ENCODE results near the gene ZCCHC24.
A peak's percentile ranks its signal among the peaks of the same experiment; 100 is the strongest.
"Not testable (repeated sequence)": the region's sequence is repeated elsewhere in the genome, so short reads cannot be mapped to it uniquely, and the experiment has no call there.

ZCCHC24 gene

GRCh38 chr10:79453392-79453791 lies 8.0 kb upstream of the ZCCHC24 start:
- peaks cover 9% of the 10 kb centered on the region for H3K27me3 ChIP-seq (ENCODE audit: control insufficient read depth, insufficient read depth, low read length)
- no peak overlapping the region for H3K4me3 ChIP-seq (ENCODE audit: low read length)
- no peaks in the 10 kb centered on the region for H3K9me3 ChIP-seq (replicated peaks; ENCODE audit: low read length)

GRCh38 chr10:79452174-79452611 lies 6.8 kb upstream of the ZCCHC24 start:
- Histone ChIP-seq H3K36me3 (ENCODE audit: insufficient read depth, low read length) (no peaks in the 10 kb centered on the region), H3K9ac (ENCODE audit: low read depth, low read length) (no peak overlapping the region), H3K4me2 (ENCODE audit: low read length) (no peak overlapping the region), H3K4me1 (ENCODE audit: control insufficient read depth, insufficient read depth, low read length) (peaks cover 14% of the 10 kb centered on the region), H3K4me3 (ENCODE audit: low read length) (no peak overlapping the region), H3K9me3 (replicated peaks; ENCODE audit: low read length) (no peaks in the 10 kb centered on the region), H3K27me3 (ENCODE audit: control insufficient read depth, insufficient read depth, low read length) (peaks cover 6% of the 10 kb centered on the region)

More at GRCh38 chr10:79453392-79453791, 8.0 kb upstream of the ZCCHC24 start:
- Histone ChIP-seq H3K36me3 (ENCODE audit: insufficient read depth, low read length) (no peaks in the 10 kb centered on the region), H3K4me2 (ENCODE audit: low read length) (no peak overlapping the region), H3K9ac (ENCODE audit: low read depth, low read length) (no peak overlapping the region), H3K4me1 (ENCODE audit: control insufficient read depth, insufficient read depth, low read length) (peaks cover 8% of the 10 kb centered on the region)

- peaks cover 24% of the 10 kb centered on the region for H3K4me1 ChIP-seq (ENCODE audit: control insufficient read depth, insufficient read depth, low read length)
- no peaks in the 10 kb centered on the region for H3K9me3 ChIP-seq (replicated peaks; ENCODE audit: low read length)
- H3K27me3 ChIP-seq (ENCODE audit: control insufficient read depth, insufficient read depth, low read length), result peaks cover 6% of the 10 kb centered on the region
- no peak overlapping the region for H3K4me3 ChIP-seq (ENCODE audit: low read length)
- H3K9ac ChIP-seq (ENCODE audit: low read depth, low read length), result no peak overlapping the region
- H3K4me2 ChIP-seq (ENCODE audit: low read length), result no peak overlapping the region
- H3K36me3 ChIP-seq (ENCODE audit: insufficient read depth, low read length), result no peaks in the 10 kb centered on the region
These were observed 5.7 kb upstream of the ZCCHC24 start for GRCh38 chr10:79451046-79451699.

GRCh38 chr10:79449181-79450146 lies 4.0 kb upstream of the ZCCHC24 start:
- Histone ChIP-seq H3K9me3 (replicated peaks; ENCODE audit: low read length) (no peaks in the 10 kb centered on the region), H3K9ac (ENCODE audit: low read depth, low read length) (no peak overlapping the region), H3K4me3 (ENCODE audit: low read length) (no peak overlapping the region)

GRCh38 chr10:79448732-79449049 lies 3.3 kb upstream of the ZCCHC24 start:
- H3K4me1 ChIP-seq (ENCODE audit: control insufficient read depth, insufficient read depth, low read length), result peaks cover 24% of the 10 kb centered on the region
- H3K36me3 ChIP-seq (ENCODE audit: insufficient read depth, low read length), result no peaks in the 10 kb centered on the region
- peaks cover 3% of the 10 kb centered on the region for H3K27me3 ChIP-seq (ENCODE audit: control insufficient read depth, insufficient read depth, low read length)
- no peak overlapping the region for H3K4me3 ChIP-seq (ENCODE audit: low read length)
- H3K4me2 ChIP-seq (ENCODE audit: low read length), result no peak overlapping the region
- no peak overlapping the region for H3K9ac ChIP-seq (ENCODE audit: low read depth, low read length)
- H3K9me3 ChIP-seq (replicated peaks; ENCODE audit: low read length), result no peaks in the 10 kb centered on the region

More at GRCh38 chr10:79449181-79450146, 4.0 kb upstream of the ZCCHC24 start:
- no peaks in the 10 kb centered on the region for H3K36me3 ChIP-seq (ENCODE audit: insufficient read depth, low read length)
- no peak overlapping the region for H3K4me2 ChIP-seq (ENCODE audit: low read length)
- peaks cover 6% of the 10 kb centered on the region for H3K27me3 ChIP-seq (ENCODE audit: control insufficient read depth, insufficient read depth, low read length)
- peaks cover 25% of the 10 kb centered on the region for H3K4me1 ChIP-seq (ENCODE audit: control insufficient read depth, insufficient read depth, low read length)

GRCh38 chr10:79447911-79448731 lies 2.7 kb upstream of the ZCCHC24 start:
- no peak overlapping the region for H3K9ac ChIP-seq (ENCODE audit: low read depth, low read length)
- H3K4me1 ChIP-seq (ENCODE audit: control insufficient read depth, insufficient read depth, low read length), result peaks cover 30% of the 10 kb centered on the region
- H3K27me3 ChIP-seq (ENCODE audit: control insufficient read depth, insufficient read depth, low read length), result no peaks in the 10 kb centered on the region
- no peak overlapping the region for H3K4me2 ChIP-seq (ENCODE audit: low read length)
- no peaks in the 10 kb centered on the region for H3K9me3 ChIP-seq (replicated peaks; ENCODE audit: low read length)
- no peaks in the 10 kb centered on the region for H3K36me3 ChIP-seq (ENCODE audit: insufficient read depth, low read length)
- no peak overlapping the region for H3K4me3 ChIP-seq (ENCODE audit: low read length)

DNA sequence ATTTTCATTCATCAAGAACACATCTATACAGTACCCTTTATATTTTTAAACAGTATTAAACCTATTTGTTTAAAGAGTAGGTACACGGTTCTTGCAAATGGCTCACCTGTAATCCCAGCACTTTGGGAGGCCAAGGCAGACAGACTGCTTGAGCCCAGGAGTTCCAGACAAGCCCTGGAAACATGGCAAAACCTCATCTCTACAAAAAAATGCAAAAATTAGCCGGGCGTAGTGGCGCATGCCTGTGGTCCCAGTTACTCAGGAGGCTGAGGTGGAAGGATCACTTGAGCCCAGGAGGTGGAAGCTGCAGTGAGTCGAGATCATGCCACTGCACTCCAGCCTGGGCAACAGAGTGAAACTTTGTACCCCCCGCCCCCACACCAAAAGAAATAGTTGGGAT lies 1.8 kb upstream of the ZCCHC24 start:
- not testable (repeated sequence) for H3K9me3 ChIP-seq (replicated peaks; ENCODE audit: low read length); H3K4me3 ChIP-seq (ENCODE audit: low read length); H3K27me3 ChIP-seq (ENCODE audit: control insufficient read depth, insufficient read depth, low read length); H3K9ac ChIP-seq (ENCODE audit: low read depth, low read length); H3K36me3 ChIP-seq (ENCODE audit: insufficient read depth, low read length)
- Histone ChIP-seq H3K4me2 (ENCODE audit: low read length) (peak overlapping the region; percentile 82), H3K4me1 (ENCODE audit: control insufficient read depth, insufficient read depth, low read length) (peaks cover 36% of the 10 kb centered on the region)

- H3K9ac ChIP-seq (ENCODE audit: low read depth, low read length), result peak overlapping the region; percentile 69
- peak overlapping the region; percentile 82 for H3K4me3 ChIP-seq (ENCODE audit: low read length)
- H3K36me3 ChIP-seq (ENCODE audit: insufficient read depth, low read length), result no peaks in the 10 kb centered on the region
- H3K9me3 ChIP-seq (replicated peaks; ENCODE audit: low read length), result no peaks in the 10 kb centered on the region
- peak overlapping the region; percentile 82 for H3K4me2 ChIP-seq (ENCODE audit: low read length)
- no peaks in the 10 kb centered on the region for H3K27me3 ChIP-seq (ENCODE audit: control insufficient read depth, insufficient read depth, low read length)
- H3K4me1 ChIP-seq (ENCODE audit: control insufficient read depth, insufficient read depth, low read length), result peaks cover 36% of the 10 kb centered on the region
These were observed 1.3 kb upstream of the ZCCHC24 start for GRCh38 chr10:79446758-79447084.

- peak overlapping the region; percentile 69 for H3K9ac ChIP-seq (ENCODE audit: low read depth, low read length)
- H3K9me3 ChIP-seq (replicated peaks; ENCODE audit: low read length), result no peaks in the 10 kb centered on the region
- peak overlapping the region; percentile 82 for H3K4me3 ChIP-seq (ENCODE audit: low read length)
- H3K27me3 ChIP-seq (ENCODE audit: control insufficient read depth, insufficient read depth, low read length), result no peaks in the 10 kb centered on the region
- peak overlapping the region; percentile 82 for H3K4me2 ChIP-seq (ENCODE audit: low read length)
- H3K4me1 ChIP-seq (ENCODE audit: control insufficient read depth, insufficient read depth, low read length), result peaks cover 39% of the 10 kb centered on the region
- no peaks in the 10 kb centered on the region for H3K36me3 ChIP-seq (ENCODE audit: insufficient read depth, low read length)
These were observed 743 bp upstream of the ZCCHC24 start for GRCh38 chr10:79445977-79446757.

DNA sequence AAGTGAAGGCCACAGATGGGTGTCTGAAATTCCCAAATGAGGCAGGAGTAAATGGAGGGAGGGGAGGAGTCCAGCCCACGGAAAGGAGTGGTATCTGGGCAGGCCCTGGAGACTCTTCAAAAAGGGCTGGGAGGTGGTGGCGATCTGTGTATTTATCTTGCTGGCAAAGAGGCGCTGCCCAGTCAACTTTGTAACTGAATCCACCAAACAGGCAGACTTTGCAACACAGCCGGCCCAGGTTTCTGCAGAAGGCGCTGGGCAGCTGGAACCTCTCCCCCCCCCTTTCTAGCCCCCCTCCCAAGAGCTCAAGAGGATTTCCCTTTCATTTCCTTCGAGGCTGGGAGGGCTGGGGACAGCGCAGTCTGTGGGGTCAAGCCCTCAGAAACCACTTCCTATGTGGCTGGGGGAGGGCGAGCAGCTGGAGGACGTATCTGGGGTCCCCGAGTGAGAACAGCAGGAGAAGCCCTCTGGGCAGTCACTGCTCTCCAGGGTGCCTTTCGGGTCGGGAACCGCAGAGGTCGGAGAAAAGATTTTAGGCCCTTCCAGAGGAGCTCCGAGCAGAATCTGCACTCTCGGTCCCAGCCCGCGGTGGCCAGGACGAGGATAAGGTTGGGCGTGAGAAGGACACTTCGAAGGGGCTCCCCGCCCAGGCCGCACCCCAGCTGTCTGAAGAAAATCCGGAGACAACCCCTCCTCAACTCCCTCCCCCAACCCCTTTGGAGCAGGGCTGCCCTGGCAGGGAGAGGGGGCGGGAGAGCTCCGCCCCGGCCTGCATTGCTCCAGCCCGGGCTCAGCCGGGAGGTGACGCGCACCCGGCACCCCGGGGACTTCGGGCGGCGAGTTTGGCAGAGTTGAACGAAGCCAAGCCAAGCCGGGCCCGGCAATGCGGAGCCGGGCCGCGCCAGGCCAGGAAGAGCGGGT lies 965 bp downstream of the ZCCHC24 start:
- H3K27me3 ChIP-seq (ENCODE audit: control insufficient read depth, insufficient read depth, low read length), result no peaks in the 10 kb centered on the region
- H3K36me3 ChIP-seq (ENCODE audit: insufficient read depth, low read length), result no peaks in the 10 kb centered on the region
- H3K9me3 ChIP-seq (replicated peaks; ENCODE audit: low read length), result no peaks in the 10 kb centered on the region
- peak overlapping the region; percentile 82 for H3K4me2 ChIP-seq (ENCODE audit: low read length)
- peak overlapping the region; percentile 82 for H3K4me3 ChIP-seq (ENCODE audit: low read length)
- H3K4me1 ChIP-seq (ENCODE audit: control insufficient read depth, insufficient read depth, low read length), result peaks cover 55% of the 10 kb centered on the region
- H3K9ac ChIP-seq (ENCODE audit: low read depth, low read length), result peak overlapping the region; percentile 85
